ENCODE results near the gene TREM2.

Gene TREM2

DNA sequence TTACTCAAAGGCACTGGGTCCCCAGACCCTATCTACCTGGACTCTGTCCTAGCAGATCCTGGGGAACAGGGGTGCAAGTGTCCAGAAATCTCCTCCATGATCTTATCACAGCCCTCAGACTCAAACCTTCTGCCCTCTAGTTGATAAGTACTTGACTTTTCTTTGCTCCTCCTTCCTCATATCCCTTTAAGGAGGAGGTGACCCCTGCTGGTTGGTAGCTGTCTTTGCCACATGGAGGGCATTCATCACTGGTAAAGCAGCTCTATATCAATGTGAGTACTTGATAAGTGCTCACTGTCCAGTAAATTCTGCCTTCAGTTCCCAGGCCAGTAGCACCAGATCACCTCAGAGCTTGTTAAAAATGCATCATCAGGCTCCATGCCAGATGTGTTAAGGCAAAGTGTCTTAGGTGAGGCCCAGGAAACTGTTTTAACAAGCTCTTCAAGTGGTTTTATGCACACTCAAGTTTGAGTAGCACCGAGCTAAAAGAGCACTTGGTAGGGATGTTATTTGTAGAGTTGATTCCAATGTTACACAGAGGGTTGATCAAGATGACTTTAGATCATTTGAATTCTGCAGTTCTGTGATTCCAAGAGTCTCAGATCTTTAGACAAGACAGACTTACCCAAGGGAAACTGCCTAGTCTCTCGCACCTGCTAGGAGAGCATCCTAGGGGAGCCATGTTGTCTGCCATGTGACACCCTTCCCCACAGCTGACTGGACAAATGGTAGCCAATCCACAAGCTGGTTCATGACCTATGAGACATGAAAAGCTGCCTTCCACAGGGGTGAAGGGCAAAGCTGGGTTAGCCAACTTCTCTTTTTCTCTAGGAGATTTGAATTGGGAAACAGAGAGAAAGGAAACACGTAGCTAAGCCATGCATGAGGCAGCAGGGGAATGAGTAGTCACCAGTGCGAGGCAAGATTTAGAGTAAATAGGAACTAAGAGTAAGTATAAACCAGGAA, 19.4 kb upstream of the TREM2 start:
- FAIRE-seq, result no peak

DNA sequence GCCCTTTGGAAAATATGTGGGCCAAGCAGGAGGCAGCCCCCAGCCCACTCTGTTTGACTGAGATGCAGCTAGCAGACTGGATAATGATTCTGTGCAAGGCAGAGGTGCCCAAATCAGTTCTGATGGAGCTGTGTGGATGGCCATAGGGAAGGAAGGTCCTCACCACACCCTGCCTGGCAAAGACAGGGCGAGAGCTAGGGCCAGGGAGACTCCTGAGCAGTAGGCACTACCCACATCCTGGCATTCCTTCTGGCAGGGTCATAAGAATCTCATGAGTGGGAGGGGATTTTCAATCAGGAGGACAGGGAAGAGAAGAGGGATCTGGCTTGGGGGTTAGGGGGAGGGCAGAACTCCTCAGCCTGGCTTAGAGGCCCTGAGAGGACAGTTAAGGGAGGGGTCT, 18.6 kb upstream of the TREM2 start:
- FAIRE-seq, result no peak

DNA sequence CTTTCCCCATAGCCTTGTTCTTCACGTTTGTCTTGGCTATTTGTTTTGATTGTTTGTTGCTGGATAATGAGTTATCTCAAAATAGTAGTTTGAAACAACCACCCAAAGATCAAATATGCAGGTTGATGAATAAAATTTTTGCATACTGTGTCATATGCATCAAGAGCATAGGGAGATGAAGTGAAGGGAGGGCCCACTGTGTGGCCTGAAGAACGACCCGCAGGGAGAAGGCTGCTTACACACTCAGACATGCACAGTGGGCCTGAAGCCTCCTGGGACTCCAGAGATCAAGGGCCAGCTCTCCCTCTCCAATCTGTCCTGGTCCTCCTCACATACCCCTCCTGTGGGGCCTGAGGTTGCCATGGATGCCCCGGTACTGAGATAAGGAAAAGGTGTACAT, 16.2 kb upstream of the TREM2 start:
- FAIRE-seq, result no peak

DNA sequence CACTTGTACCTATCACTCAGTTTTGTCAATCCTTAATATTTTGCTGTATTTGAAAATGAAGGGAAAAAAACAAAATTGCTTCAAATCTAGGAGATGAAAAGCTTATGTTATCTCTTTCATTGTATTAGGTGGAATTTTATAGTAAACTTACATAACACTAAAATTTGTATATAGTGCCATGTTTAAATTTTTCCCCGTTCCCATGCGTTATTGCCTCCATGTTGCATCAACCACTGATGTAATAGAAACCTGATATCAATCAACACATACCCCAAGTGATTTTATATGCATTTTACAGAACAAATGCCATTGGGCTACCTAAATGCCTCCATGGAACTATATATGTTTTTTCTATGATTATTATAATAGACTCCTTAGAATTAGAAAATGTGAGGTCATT, 14.8 kb upstream of the TREM2 start:
- no peak for FAIRE-seq

DNA sequence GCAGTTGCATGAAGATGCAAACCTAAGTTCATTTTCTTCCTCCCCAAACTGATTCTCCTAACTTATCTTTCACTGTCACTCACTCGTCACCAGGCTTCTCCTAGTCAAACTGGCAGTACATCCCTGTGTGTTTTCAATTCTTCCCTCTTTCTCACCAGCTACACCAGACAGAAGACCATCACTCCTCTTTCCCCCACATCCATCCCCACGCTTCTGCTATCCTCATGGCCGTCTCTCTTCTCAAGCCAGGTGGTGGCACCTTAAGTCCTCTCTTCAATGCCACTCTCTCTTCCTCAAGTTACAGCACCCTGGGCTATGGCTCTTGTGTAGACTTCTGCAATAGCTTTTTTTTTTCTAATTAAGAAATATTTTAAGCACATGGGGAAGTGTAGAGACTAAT, 14.4 kb upstream of the TREM2 start:
- no peak for FAIRE-seq

DNA sequence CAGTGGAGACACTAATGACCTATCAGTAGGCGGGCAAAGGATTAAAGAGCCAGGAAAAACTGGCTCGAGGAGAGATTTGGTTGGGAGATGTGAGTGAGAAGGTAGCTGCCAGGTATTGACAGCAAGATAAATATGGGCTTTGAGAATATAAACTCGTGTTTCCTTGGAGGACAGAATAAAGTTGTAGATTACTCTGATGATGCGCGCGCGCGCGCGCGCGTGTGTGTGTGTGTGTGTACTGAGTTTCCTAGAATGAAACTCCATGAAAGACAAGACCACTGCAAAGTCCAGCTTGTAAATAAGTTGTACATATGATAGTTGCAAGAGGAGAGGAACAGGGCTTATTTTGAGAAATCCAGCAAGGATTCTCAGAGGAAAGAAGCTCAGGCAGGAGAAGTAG, 13.3 kb upstream of the TREM2 start:
- FAIRE-seq, result no peak

DNA sequence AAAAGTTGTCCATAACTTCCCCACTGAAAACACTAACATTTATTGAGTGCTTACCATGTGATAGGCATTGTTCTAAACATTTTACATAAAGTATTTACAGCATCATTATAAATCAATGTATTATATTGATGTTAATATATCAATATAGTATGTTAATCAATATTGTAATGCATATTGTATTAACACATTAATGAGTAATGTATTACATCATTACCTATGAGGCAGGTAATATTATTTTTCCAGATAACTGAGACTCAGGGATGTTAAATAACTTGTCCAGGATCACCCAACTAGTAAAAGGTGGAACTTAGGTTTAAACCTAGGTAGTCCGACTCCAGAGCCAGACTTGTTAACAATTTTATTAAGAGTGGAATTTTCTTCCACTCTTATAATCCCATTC, 12.2 kb upstream of the TREM2 start:
- no peak for FAIRE-seq

DNA sequence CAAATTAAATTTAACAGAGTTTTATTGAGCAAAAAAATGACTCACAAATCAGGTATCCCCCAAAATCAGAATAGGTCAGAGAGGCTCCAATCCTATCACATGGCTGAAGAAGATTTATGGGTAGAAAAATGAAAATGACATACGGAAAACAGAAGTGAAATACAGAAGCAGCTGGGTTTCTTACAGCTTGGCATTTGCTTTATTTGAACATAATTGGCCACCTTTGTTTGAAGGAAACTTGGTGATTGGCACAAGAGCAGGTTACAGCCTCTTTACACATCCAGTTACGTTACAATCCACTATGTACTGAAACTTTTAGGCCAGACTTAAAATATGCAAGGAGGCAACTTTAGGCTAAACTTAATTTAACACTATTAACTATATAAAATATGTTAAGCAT, 11.7 kb upstream of the TREM2 start:
- no peak for FAIRE-seq

DNA sequence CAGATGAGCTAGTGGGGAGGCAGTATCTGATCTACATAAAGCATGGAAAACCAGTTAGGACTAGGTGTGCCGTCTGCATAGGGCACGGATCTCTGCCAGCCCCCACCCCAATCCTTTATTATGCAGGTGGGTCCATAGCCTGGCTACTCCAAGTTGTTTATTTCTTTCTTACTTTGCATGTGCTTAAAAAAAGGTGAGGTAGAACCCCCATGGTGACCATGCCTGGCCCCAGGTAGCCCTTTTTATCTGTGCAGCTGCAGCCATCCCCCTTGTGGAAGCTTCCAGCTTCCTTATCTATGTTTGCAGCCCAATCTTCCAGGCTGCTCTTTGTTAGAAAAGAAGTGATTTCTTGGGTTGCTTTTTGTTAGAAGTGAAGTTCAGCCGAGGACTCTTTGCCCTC, 9.0 kb upstream of the TREM2 start:
- no peak for FAIRE-seq

DNA sequence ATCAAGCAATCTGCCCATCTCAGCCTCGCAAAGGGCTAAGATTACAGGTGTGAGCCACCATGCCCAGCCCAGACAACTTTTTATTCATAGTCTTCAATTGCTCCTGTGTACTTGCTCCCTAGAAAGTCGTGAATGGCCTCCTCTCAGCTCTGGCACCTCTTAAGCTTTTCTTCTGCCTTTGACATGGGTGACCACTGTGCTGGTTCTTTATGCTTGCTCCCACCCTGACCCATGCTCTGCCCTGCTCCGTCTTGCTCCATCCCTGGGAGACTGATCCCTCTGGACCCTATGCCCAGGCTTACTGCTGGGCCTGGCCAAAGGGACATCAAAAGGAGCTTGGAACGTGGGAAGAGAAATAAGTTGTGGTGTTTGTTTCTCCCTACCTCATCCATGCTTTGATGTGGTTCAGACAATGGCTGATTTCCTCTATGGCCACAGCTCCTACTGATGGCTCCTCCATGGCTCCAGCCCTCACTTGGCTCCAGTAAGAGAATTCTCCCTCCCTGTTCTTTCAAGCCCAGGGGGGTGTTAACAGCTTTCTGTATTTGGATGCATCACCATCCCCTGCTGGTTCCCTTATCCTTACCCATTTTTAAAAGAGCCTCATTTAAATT, 7.7 kb upstream of the TREM2 start:
- FAIRE-seq, result no peak

DNA sequence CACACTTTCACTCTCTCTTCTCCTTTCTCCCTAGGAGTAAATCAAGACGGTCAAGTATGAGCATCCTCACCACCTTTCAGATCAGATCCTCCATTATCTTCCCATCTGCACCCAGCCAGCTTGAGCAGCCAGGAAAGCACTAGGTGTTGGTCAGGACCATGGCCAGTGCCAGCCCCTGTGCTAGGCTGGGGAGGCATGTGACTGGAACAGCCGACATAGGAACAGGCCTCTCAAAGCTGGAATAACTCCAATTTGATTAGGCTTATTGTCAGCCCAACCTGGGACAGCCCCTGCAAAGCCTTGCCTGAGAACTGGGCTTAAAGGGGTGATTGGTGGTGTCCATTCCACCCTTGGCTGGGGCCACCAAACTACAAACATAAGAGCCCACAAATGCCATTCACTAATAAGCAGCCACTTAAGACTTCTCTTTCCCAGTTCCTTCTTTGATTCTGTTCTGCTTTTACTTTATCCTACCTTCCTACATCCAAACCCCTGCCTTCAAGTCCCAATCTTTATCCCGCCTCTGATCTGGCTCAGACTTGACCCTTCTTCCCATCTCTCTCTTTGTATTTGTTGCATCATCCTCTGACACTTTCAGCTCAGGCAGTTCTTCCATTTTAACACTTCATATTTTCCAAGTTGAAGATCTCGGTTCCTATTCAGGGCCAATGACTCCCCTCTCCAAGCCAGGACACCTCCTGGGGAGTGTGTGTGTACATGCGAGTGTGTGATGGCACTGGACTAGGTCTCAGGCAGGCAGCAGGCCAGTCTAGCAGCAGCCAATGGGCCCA, 4.5 kb upstream of the TREM2 start:
- FAIRE-seq, result no peak

DNA sequence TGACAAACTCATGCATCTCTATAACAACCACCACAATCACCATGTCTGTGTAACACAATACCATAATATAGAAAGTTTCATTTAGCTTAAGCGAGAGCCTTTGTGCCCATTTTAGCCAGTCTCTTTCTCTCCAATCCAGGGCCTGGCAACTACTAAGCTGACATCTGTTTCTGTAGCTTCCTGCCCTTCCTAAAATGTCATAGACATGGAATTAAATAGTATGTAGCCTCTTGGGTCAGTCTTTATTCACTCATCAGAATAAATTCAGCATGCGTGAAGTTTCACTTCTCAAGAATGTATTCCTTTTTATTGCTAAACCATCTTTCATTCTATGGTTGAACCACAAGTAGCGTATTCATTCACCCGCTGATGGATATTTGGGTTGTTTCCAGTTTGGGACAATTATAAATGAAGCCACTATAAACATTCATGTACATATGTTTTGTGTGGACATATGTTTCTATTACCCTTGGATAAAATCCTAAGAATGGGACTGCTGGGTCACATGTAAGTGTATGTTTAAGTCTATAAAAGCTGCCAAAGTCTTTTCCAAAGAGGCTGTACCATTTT, 1.7 kb upstream of the TREM2 start:
- FAIRE-seq, result no peak

DNA sequence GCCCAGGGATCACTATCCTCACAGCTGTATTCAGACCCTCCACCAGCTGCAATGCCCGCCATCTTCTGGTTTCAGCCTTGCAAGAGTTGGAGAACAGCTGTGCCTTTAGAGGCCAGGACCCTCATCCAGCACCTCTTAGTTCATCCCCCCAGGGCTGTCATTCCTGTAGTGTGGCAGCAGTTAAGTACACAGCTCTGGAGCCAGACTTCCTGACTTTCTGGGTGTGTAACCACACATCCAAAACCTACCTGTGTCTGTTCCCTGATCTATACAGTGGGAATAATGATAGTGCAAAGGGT, 452 bp upstream of the TREM2 start:
- no peak for FAIRE-seq

DNA sequence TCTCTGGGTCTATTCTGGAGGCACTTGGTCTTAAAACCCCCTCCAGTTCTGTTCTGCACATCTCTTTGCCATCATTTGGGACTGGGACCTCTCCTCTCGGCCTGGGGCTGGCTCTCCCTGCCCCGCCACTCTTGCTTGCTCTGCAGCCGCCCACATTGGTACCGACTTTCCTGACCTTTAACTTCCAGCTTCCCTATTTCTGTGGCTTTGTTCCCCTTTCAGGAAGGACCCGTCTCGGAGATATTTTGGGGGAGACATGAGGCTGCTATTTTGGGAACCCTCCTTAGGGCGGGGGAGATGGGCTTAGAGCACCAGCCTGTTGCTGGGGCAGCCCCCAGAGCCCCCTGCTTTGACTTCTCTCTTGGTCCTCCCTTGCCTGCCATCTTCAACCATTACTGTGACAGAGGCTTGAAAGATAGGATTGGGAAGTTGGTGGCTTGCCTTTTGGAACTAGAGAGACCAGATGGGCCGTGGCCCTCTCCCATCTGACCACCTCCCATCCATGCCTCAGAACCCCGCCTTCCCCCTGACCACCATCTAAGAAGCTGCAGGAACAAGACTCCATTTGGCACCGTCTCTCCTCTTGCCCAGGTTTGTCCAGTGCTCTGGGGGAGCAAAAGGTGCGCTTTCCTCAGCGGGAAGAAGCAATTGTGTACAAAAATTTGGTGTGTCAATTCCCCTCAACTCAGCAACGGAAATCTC, 914 bp downstream of the TREM2 start:
- no peak for FAIRE-seq

DNA sequence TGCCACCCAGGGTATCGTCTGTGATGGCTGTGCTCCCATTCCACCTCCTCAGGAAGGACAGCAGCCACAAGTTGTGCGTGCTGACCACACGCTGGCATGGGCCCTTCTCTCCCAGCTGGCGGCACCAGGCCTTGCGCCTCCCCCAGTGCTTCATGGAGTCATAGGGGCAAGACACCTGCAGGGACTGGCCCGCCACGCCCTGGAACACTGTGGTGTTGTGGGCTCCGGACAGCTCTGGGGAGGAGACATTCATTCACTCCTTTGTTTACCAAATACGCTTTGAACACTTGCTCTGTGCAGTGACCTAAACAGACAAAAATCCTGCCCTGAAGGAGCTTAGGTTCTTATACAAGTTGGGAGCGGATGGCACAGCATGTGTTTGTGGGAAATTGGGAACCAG, 1.5 kb downstream of the TREM2 start:
- no peak for FAIRE-seq

DNA sequence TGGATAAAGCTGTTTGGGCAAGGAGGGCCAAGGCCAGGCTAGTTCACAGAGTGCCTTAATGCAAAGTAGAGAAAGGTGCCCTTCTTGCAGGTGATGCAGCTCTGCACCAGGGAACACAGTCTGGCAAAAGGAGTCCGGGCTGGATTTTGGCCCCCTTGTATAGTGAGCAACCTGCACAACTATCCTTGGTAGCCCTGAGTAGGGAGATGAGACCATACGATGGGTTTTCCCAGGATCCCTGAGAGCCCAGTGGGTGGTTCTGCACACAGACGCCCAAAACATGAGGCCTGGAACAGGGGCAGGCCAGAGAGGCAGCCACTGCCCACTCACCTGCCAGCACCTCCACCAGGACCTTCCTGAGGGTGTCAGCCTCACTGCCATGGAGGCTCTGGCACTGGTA, 2.0 kb downstream of the TREM2 start:
- FAIRE-seq, result no peak

DNA sequence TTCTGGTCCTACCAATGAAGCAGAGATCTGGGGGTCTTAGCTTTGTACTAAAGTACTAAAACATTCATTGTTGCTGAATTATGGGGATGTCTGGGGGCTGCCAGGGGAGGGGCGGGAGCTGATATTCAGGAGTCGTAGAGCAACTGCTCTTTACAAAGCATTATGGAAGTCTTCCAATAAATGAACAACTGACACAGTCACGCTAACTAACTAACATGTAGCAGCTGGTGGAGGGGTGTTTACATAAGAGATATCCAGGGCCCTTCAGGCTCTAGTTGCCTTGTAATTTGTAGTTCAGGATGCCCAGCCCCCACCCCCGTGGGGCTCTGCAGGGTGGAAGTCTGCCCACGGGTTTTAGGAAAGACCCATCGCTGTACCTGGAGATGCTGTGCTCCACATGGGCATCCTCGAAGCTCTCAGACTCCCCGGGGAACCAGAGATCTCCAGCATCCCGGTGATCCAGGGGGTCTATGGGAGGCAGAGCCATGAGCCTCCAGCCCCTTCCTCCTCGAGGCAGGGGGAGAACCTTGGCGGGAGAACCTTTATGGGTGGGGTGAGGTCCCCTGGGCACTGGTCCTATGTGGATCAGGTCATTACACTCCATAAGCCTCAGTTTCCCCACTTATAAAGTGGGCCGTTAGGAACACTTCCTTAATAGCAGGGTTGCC, 3.4 kb downstream of the TREM2 start:
- FAIRE-seq, result no peak

DNA sequence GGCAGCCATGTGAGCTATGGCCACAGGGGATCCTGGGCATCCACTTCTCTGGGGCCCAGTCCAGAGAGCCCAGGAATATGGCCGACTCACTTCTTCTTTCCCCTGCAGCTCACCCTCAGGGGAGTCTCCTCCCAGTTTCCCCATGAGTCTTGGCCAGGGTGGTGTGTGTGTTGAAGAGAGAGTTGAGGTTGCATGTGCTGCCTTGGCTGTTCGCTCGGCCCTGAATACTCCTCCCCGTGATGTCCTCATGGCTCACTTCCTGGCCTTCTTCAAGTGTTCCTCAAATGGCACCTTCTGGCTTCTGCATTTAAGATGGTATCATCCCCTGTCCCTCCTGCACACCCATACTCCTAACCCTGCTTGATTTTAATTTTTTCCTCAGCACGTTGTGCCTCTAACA, 5.6 kb downstream of the TREM2 start:
- no peak for FAIRE-seq

DNA sequence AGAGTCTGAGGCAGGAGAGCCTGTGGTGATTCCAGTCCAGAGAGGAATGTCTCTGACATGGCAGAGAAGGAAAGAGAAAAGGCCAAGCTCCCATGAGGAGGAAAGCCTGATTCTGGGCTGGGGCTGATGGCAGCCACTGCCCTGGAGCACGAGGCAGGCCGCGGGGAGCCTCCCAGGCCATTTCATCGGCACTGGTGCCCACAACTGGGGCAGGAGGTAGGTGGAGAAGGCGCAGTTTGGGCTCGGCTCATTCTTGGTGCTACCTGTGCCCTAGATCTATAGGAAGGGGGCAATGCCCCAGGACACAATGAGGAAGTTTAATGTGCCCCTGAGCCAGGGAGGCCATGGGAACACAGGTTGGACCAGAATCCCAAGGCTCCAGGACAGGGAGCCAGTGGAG, 6.1 kb downstream of the TREM2 start:
- FAIRE-seq, result no peak

DNA sequence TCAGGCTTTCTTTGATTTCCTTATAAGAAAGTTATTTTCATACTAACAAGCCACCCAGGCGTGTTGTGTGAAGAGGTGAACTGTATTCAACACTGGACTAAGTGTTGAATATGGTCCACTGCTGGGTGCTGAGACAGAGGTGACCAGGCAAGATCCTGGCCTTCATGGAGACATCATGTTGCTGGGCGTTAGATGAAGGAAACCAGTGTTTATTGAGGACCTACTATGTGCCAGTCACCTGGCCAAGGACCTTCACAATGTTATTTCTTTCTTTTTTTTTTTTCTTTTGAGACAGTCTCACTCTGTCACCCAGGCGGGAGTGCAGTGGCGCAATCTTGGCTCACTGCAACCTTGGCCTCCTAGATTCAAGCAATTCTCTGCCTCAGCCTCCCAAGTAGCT, 6.9 kb downstream of the TREM2 start:
- no peak for FAIRE-seq

DNA sequence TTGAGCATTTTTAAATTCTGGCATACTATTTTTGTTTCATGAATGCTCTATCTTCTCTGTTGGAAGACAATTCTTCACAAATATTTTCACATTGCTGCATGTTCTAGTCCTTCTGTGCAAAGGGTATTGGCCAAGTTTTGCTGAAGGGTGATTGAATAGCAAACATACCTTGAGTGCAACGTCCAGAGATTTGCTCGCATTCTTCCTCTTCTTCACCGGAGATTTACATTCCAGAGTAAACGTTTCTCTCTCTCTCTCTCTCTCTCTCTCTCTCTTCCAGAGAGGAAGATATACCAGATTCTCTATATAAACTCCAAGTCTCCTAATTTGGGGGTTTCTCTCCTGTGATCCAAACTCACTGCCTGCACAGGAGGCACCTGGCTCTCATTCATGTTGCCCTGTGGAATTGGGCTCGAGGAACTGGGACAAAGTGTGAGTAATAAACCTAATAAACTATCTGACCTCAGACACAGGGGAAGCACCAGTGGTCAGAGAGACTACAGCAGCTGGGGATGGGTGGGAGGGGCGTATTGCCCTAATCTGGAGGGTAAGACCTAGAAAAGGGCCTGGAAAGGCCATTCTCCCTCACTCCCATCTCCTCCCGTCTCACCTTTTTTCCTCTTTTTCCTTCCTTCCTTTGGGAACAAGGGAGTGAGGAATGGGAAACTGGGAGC, 7.6 kb downstream of the TREM2 start:
- FAIRE-seq, result no peak

Measured in A204.1 (cell line).